D721Med (cell line): ENCODE measurements around the gene TOR1B.

ENCODE experiments used
- DNase-seq: peaks from one replicate; pipeline ENCODE4 v3.0.0; 2011; ENCODE audit warnings: low spot score; ENCODE audit not compliant: insufficient read length
- FAIRE-seq: peaks from 2 replicates; lab custom pipeline; 2011; peaks lifted over from hg19 to GRCh38; lab: Jason Lieb, UNC
- CTCF ChIP-seq: IDR thresholded peaks from 2 replicates; pipeline ENCODE4 v1.5.1; 2012; ENCODE audit warnings: mild to moderate bottlenecking, control low read depth; ENCODE audit not compliant: insufficient read depth; ENCODE audit errors: missing control alignments

TOR1B gene

GRCh38 chr9:129848712-129849441, 45.9 kb downstream of the TOR1B start:
- FAIRE-seq (no peak), DNase-seq (no peak)
- TF ChIP-seq CTCF = no peak

DNA sequence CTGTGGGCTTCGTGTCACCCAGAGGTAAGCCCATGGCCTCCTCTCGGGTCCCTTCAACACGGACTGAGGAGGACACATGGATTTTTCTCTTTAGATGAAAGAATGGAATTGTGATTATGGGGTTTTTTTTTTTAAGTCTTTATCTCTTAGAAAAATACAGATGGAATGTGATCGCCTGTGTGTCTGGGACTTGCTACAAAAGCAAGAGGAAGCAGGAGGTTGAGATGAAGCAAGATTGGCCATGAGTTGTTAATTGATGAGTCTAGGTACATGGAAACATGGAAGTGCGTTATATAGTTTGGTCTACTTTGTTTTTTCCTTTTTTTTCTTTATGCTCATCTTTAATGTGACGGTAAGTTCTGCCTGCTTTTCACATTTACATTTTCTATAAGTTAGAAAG, 46.9 kb downstream of the TOR1B start:
- TF ChIP-seq CTCF = no peak
- no peak for DNase-seq
- FAIRE-seq = no peak

DNA sequence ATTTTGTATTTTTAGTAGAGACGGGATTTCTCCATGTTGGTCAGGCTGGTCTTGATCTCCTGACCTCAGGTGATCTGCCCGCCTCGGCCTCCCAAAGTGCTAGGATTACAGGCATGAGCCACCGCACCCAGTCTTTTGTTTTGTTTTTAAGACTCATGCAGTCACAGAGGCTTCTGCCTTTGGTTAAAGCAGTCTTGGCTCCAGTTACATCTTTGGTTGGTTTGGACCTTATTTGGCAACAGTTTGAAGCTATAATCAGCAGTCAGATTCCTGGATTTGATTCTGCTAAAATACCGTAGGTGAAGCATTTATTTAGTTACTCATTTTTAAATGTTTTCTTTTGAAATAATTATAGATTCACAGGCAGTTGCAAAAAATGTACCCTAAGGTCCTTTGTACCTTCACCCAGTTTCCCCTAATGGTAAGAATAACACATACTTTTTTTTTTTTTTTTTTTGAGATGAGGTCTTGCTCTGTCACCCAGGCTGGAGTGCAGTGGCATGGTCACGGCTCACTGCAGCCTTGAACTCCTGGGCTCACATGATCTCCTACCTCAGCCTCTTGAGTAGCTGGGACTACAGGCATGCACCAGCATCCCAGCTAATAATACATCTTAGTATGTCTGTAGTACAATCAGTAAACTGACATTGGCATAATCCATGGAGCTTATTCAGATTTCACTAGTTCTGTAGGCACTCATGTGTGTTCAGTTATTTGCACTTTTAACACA, 48.0 kb downstream of the TOR1B start:
- FAIRE-seq = no peak
- no peak for DNase-seq
- TF ChIP-seq CTCF = no peak

DNA sequence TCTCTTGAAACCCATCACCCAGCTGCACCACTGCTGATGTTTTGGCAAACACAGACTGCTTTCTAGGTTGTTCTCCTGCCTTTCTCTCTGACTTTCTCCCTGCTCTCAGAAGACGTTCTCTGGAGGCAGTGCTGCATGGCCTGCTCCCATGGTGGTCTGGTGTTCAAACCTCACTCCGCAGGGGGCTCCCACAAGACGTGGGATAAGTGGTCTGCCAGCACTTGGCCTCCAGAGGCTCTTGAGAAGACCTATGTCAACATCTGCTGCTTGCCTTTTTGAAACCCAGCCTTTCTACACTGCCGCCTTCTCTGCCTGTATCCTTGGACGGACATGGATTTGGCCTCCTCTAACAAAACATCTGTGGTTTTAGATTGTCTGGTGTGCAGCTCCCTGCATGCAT, 48.8 kb downstream of the TOR1B start:
- no peak for TF ChIP-seq CTCF
- FAIRE-seq = no peak
- no peak for DNase-seq

GRCh38 chr9:129852579-129852978, 49.6 kb downstream of the TOR1B start:
- no peak for FAIRE-seq
- no peak for DNase-seq
- no peak for TF ChIP-seq CTCF

- no peak for TF ChIP-seq CTCF
- FAIRE-seq (no peak), DNase-seq (no peak)
Measured at GRCh38 chr9:129853614-129854013, 50.6 kb downstream of the TOR1B start.
